ENCODE data around the gene CRYBG2.

CRYBG2 gene

GRCh38 chr1:26287033-26287711 lies 66.8 kb downstream of the CRYBG2 start:
- no peak for TF ChIP-seq CTCF (IDR thresholded peaks at IDR 0.05; ENCODE audit: control insufficient read depth, extremely low read depth, insufficient read depth)
- no peak for DNase-seq (ENCODE audit: low read depth)
- H3K4me3 ChIP-seq (ENCODE audit: low read depth, low read length) = no peak overlapping the region

- no peak for TF ChIP-seq CTCF (IDR thresholded peaks at IDR 0.05; ENCODE audit: control insufficient read depth, extremely low read depth, insufficient read depth)
- DNase-seq (ENCODE audit: low read depth) = no peak
- no peak overlapping the region for H3K4me3 ChIP-seq (ENCODE audit: low read depth, low read length)
Measured at GRCh38 chr1:26286064-26286416, 67.9 kb downstream of the CRYBG2 start.

GRCh38 chr1:26285366-26286063 lies 68.4 kb downstream of the CRYBG2 start:
- DNase-seq (ENCODE audit: low read depth) = no peak
- no peak overlapping the region for H3K4me3 ChIP-seq (ENCODE audit: low read depth, low read length)
- no peak for TF ChIP-seq CTCF (IDR thresholded peaks at IDR 0.05; ENCODE audit: control insufficient read depth, extremely low read depth, insufficient read depth)

- TF ChIP-seq CTCF (IDR thresholded peaks at IDR 0.05; ENCODE audit: control insufficient read depth, extremely low read depth, insufficient read depth) = peak; percentile 53
- no peak for DNase-seq (ENCODE audit: low read depth)
- H3K4me3 ChIP-seq (ENCODE audit: low read depth, low read length) = no peak overlapping the region
Measured at GRCh38 chr1:26284597-26285347, 69.2 kb downstream of the CRYBG2 start.

- no peak for DNase-seq (ENCODE audit: low read depth)
- TF ChIP-seq CTCF (IDR thresholded peaks at IDR 0.05; ENCODE audit: control insufficient read depth, extremely low read depth, insufficient read depth) = no peak
- H3K4me3 ChIP-seq (ENCODE audit: low read depth, low read length) = no peak overlapping the region
Measured at GRCh38 chr1:26283871-26284596, 69.9 kb downstream of the CRYBG2 start.

GRCh38 chr1:26283279-26283853 lies 70.6 kb downstream of the CRYBG2 start:
- DNase-seq (ENCODE audit: low read depth) = no peak
- H3K4me3 ChIP-seq (ENCODE audit: low read depth, low read length) = no peak overlapping the region
- no peak for TF ChIP-seq CTCF (IDR thresholded peaks at IDR 0.05; ENCODE audit: control insufficient read depth, extremely low read depth, insufficient read depth)

All from LNCaP clone FGC (cell line).